ENCODE measurements around the gene HPCAL1. TPM values are rescaled to one million over a fixed set of nuclear protein-coding genes. Genes with fewer than 3 reads are reported as not detected.

HPCAL1 gene
- total and polyA plus RNA-seq, 2 donors (not counting 3 experiments of a cell fraction or from before 2014, with no cell fraction given) = 56.5 to 77.4 TPM

GRCh38 chr2:10390369-10390801, 87.7 kb downstream of the HPCAL1 start:
- no peak overlapping the region for H3K4me3 ChIP-seq (replicated peaks in 1 of 3; ENCODE audit: insufficient read depth in 1 of 3, low read depth in 1 of 3, low read length in 3 of 3)
- no peak overlapping the region for H3K9ac ChIP-seq (replicated peaks; ENCODE audit: extremely low read depth, insufficient read depth, low read length)
- DNase-seq (ENCODE audit: low read depth, low spot score) (no peak), FAIRE-seq (no peak)
- no TSS peak for BruUV-seq (replicated peaks)
- no peaks in the 10 kb centered on the region for H3K9me1 ChIP-seq (replicated peaks; ENCODE audit: control insufficient read depth, extremely low read depth, insufficient read depth, low read length)
- H3K4me2 ChIP-seq (ENCODE audit: insufficient read depth, low read length) = no peak overlapping the region
- H3K9me3 ChIP-seq (replicated peaks; ENCODE audit: control insufficient read depth, insufficient read depth, low read length) = no peaks in the 10 kb centered on the region
- H2AFZ ChIP-seq (ENCODE audit: low read depth, low read length) = no peak overlapping the region
- no peaks in the 10 kb centered on the region for H3K27me3 ChIP-seq (ENCODE audit: control insufficient read depth in 2 of 2, insufficient read depth in 2 of 2, low read length in 2 of 2)
- ChIA-PET POLR2A (no interaction called here), CTCF (interaction anchor here (0.7 to 1.0 kb wide), 3 partner anchors 8 to 120 kb away, joined by 3 to 4 read pairs (median 4); no protein-coding TSS in a partner anchor)
- dilution Hi-C loops (cut with MboI; ENCODE audit: extremely low pct_ligation_motif_present, low sequenced_read_pairs) = no loop called here
- no peaks in the 10 kb centered on the region for H4K20me1 ChIP-seq (replicated peaks; ENCODE audit: control insufficient read depth, extremely low read depth, insufficient read depth, low read length)
- peaks cover 28% of the 10 kb centered on the region for H3K4me1 ChIP-seq (ENCODE audit: control insufficient read depth, extremely low read depth, insufficient read depth, low read length)
- H3K36me3 ChIP-seq (ENCODE audit: control insufficient read depth in 2 of 2, extremely low read depth in 1 of 2, insufficient read depth in 2 of 2, low read length in 2 of 2) = no peaks in the 10 kb centered on the region
- intact Hi-C loops (cut with micrococcal nuclease) = no loop called here
- no peak overlapping the region for H3K27ac ChIP-seq (ENCODE audit: insufficient read depth, low read depth, low read length)
- peaks cover 48% of the 10 kb centered on the region for H3K79me2 ChIP-seq (ENCODE audit: control insufficient read depth, insufficient read depth, low read length)
- no peak for TF ChIP-seq JUN (IDR thresholded peaks at IDR 0.05; ENCODE audit: borderline replicate concordance, insufficient read depth, insufficient read length, low read depth)
- TF ChIP-seq GATA2 (IDR thresholded peaks at IDR 0.05; ENCODE audit: insufficient read depth, insufficient read length, low read depth, low read length) = no peak
- no peak for TF ChIP-seq FOS (IDR thresholded peaks at IDR 0.05; ENCODE audit: borderline replicate concordance, insufficient read depth, low read length)
- TF ChIP-seq, protein P1, sequence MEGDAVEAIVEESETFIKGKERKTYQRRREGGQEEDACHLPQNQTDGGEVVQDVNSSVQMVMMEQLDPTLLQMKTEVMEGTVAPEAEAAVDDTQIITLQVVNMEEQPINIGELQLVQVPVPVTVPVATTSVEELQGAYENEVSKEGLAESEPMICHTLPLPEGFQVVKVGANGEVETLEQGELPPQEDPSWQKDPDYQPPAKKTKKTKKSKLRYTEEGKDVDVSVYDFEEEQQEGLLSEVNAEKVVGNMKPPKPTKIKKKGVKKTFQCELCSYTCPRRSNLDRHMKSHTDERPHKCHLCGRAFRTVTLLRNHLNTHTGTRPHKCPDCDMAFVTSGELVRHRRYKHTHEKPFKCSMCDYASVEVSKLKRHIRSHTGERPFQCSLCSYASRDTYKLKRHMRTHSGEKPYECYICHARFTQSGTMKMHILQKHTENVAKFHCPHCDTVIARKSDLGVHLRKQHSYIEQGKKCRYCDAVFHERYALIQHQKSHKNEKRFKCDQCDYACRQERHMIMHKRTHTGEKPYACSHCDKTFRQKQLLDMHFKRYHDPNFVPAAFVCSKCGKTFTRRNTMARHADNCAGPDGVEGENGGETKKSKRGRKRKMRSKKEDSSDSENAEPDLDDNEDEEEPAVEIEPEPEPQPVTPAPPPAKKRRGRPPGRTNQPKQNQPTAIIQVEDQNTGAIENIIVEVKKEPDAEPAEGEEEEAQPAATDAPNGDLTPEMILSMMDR (IDR thresholded peaks at IDR 0.05; ENCODE audit: extremely low read depth in 1 of 2, insufficient read depth in 1 of 2, low read depth in 1 of 2, low read length in 2 of 2) = no peak
- TF ChIP-seq EZH2 (IDR thresholded peaks at IDR 0.05; ENCODE audit: borderline replicate concordance, low read depth, low read length, severe bottlenecking) = no peak

- Histone ChIP-seq H3K9ac (replicated peaks; ENCODE audit: extremely low read depth, insufficient read depth, low read length) (no peak overlapping the region), H2AFZ (ENCODE audit: low read depth, low read length) (no peak overlapping the region), H3K4me3 (replicated peaks in 1 of 3; ENCODE audit: insufficient read depth in 1 of 3, low read depth in 1 of 3, low read length in 3 of 3) (no peak overlapping the region), H4K20me1 (replicated peaks; ENCODE audit: control insufficient read depth, extremely low read depth, insufficient read depth, low read length) (no peaks in the 10 kb centered on the region), H3K9me1 (replicated peaks; ENCODE audit: control insufficient read depth, extremely low read depth, insufficient read depth, low read length) (no peaks in the 10 kb centered on the region), H3K9me3 (replicated peaks; ENCODE audit: control insufficient read depth, insufficient read depth, low read length) (no peaks in the 10 kb centered on the region), H3K27ac (ENCODE audit: insufficient read depth, low read depth, low read length) (no peak overlapping the region), H3K4me1 (ENCODE audit: control insufficient read depth, extremely low read depth, insufficient read depth, low read length) (peaks cover 24% of the 10 kb centered on the region), H3K27me3 (ENCODE audit: control insufficient read depth in 2 of 2, insufficient read depth in 2 of 2, low read length in 2 of 2) (no peaks in the 10 kb centered on the region), H3K4me2 (ENCODE audit: insufficient read depth, low read length) (no peak overlapping the region), H3K79me2 (ENCODE audit: control insufficient read depth, insufficient read depth, low read length) (peaks cover 37% of the 10 kb centered on the region), H3K36me3 (ENCODE audit: control insufficient read depth in 2 of 2, extremely low read depth in 1 of 2, insufficient read depth in 2 of 2, low read length in 2 of 2) (no peaks in the 10 kb centered on the region)
- ChIA-PET POLR2A (no interaction called here), CTCF (interaction anchor here (0.8 to 3.2 kb wide), 5 partner anchors 8 to 268 kb away, joined by 3 to 17 read pairs (median 3); no protein-coding TSS in a partner anchor)
- no peak for FAIRE-seq
- dilution Hi-C loops (cut with MboI; ENCODE audit: extremely low pct_ligation_motif_present, low sequenced_read_pairs) (no loop called here), intact Hi-C loops (cut with micrococcal nuclease) (no loop called here)
- DNase-seq (ENCODE audit: low read depth, low spot score) = no peak
- BruUV-seq (replicated peaks) = no TSS peak
- TF ChIP-seq POLR2A (IDR thresholded peaks at IDR 0.05; ENCODE audit: low read depth, low read length) (no peak), MYC (IDR thresholded peaks at IDR 0.05; ENCODE audit: low read depth, low read length) (no peak)
- TF ChIP-seq, protein P1 (IDR thresholded peaks at IDR 0.05; ENCODE audit: extremely low read depth in 1 of 2, insufficient read depth in 1 of 2, low read depth in 1 of 2, low read length in 2 of 2) = no peak
Measured at GRCh38 chr2:10392100-10392499, 89.4 kb downstream of the HPCAL1 start.

Data from endothelial cell of umbilical vein (primary cell).